ENCODE results near the gene SPIB. TPM values are rescaled to one million over a fixed set of nuclear protein-coding genes. Genes with fewer than 3 reads are reported as not detected.

The SPIB gene
- total RNA-seq, 2 donors from 2014 or later, result 0.11 to 2.6 TPM

- H3K4me3 Mint-ChIP-seq, result peak overlapping the region; percentile 74
- peak; percentile 36 for DNase-seq
- no peaks in the 10 kb centered on the region for H3K9me3 Mint-ChIP-seq
- H3K36me3 Mint-ChIP-seq (ENCODE audit: low read depth), result no peaks in the 10 kb centered on the region
- Histone ChIP-seq H3K4me3 (ENCODE audit: low read length) (no peak overlapping the region), H3K36me3 (ENCODE audit: control insufficient read depth, insufficient read depth, low read length) (no peaks in the 10 kb centered on the region), H3K27me3 (ENCODE audit: control insufficient read depth, insufficient read depth, low read length, poor library complexity, severe bottlenecking) (no peaks in the 10 kb centered on the region), H3K9me3 (ENCODE audit: control insufficient read depth, low read length) (no peaks in the 10 kb centered on the region), H3K4me1 (ENCODE audit: control insufficient read depth, insufficient read depth, low read length) (no peaks in the 10 kb centered on the region), H3K9ac (ENCODE audit: extremely low read depth, low read length, poor library complexity, severe bottlenecking) (no peak overlapping the region), H3K27ac (ENCODE audit: low read depth, low read length) (no peak overlapping the region)
- H3K4me1 Mint-ChIP-seq, result peaks cover 8% of the 10 kb centered on the region
- H3K27me3 Mint-ChIP-seq (ENCODE audit: insufficient read depth), result peaks cover 52% of the 10 kb centered on the region
- WGBS, 2 experiments (ENCODE audit: insufficient coverage in 1 of 2, insufficient read length in 1 of 2), result 92% methylated on average over 17 to 19 of the region's 19 CpGs
- H3K27ac Mint-ChIP-seq, result no peak overlapping the region
- TF ChIP-seq, protein P1, sequence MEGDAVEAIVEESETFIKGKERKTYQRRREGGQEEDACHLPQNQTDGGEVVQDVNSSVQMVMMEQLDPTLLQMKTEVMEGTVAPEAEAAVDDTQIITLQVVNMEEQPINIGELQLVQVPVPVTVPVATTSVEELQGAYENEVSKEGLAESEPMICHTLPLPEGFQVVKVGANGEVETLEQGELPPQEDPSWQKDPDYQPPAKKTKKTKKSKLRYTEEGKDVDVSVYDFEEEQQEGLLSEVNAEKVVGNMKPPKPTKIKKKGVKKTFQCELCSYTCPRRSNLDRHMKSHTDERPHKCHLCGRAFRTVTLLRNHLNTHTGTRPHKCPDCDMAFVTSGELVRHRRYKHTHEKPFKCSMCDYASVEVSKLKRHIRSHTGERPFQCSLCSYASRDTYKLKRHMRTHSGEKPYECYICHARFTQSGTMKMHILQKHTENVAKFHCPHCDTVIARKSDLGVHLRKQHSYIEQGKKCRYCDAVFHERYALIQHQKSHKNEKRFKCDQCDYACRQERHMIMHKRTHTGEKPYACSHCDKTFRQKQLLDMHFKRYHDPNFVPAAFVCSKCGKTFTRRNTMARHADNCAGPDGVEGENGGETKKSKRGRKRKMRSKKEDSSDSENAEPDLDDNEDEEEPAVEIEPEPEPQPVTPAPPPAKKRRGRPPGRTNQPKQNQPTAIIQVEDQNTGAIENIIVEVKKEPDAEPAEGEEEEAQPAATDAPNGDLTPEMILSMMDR (conservative IDR thresholded peaks at IDR 0.05), result no peak
These were observed 14.8 kb downstream of the SPIB start for GRCh38 chr19:50433201-50434180.

DNA sequence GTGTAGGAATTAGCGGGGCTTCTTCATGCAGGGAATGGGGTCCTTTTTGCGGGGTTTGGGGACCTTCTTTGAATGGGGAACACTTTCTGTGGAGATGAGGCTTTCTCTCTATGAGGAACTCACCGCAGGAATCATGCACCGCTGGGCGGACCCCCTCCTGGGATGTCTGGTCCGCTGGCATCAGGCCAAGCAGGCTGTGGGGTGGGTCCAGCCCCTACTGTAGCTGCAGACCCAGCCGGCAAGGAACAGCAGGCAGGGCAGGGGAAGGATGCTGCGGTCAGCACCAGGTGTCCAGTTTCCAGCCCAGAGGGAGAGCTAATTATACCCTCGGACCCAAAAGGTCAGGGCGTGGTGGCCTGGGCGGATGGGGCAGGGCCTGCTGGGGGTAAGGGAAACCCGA lies 15.8 kb downstream of the SPIB start:
- no peaks in the 10 kb centered on the region for H3K27me3 ChIP-seq (ENCODE audit: control insufficient read depth, insufficient read depth, low read length, poor library complexity, severe bottlenecking)
- H3K9ac ChIP-seq (ENCODE audit: extremely low read depth, low read length, poor library complexity, severe bottlenecking), result no peak overlapping the region
- Mint-ChIP-seq H3K4me3 (no peak overlapping the region), H3K9me3 (no peaks in the 10 kb centered on the region), H3K36me3 (ENCODE audit: low read depth) (no peaks in the 10 kb centered on the region), H3K27ac (no peak overlapping the region), H3K4me1 (peaks cover 8% of the 10 kb centered on the region), H3K27me3 (ENCODE audit: insufficient read depth) (peaks cover 48% of the 10 kb centered on the region)
- H3K4me3 ChIP-seq (ENCODE audit: low read length), result no peak overlapping the region
- peak; percentile 38 for DNase-seq
- H3K4me1 ChIP-seq (ENCODE audit: control insufficient read depth, insufficient read depth, low read length), result no peaks in the 10 kb centered on the region
- 67 to 80% methylated on average over 7 to 12 of the region's 12 CpGs for WGBS, 2 experiments (ENCODE audit: insufficient coverage in 1 of 2, insufficient read length in 1 of 2)
- no peaks in the 10 kb centered on the region for H3K9me3 ChIP-seq (ENCODE audit: control insufficient read depth, low read length)
- H3K27ac ChIP-seq (ENCODE audit: low read depth, low read length), result no peak overlapping the region
- TF ChIP-seq, protein P1 (conservative IDR thresholded peaks at IDR 0.05), result no peak
- no peaks in the 10 kb centered on the region for H3K36me3 ChIP-seq (ENCODE audit: control insufficient read depth, insufficient read depth, low read length)

DNA sequence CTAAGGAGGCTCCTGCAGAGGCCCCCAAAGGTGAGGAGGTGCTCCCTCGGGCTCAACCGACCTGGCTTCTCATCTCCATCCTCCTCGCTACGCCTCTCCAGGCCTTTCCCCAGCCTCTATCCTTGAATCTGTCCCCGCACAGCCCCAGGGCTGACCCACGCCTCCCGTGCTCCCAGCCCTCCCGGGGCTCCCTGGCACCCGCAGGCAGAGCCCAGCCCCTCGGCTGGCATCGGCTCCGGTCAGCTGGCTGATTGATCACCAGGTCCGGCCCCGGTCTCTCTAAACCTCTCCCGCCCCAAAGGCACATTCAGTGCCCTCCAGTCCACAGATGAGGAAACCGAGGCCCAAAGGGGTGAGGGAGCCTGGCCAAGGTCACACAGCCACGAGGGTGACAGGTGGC lies 16.5 kb downstream of the SPIB start:
- WGBS, 2 experiments (ENCODE audit: insufficient coverage in 1 of 2, insufficient read length in 1 of 2), result 92 to 95% methylated on average over 7 to 17 of the region's 17 CpGs
- H3K27me3 Mint-ChIP-seq (ENCODE audit: insufficient read depth), result peaks cover 45% of the 10 kb centered on the region
- TF ChIP-seq, protein P1 (conservative IDR thresholded peaks at IDR 0.05), result no peak

More for the DNA sequence above, 16.5 kb downstream of the SPIB start:
- Histone ChIP-seq H3K9ac (ENCODE audit: extremely low read depth, low read length, poor library complexity, severe bottlenecking) (no peak overlapping the region), H3K36me3 (ENCODE audit: control insufficient read depth, insufficient read depth, low read length) (no peaks in the 10 kb centered on the region), H3K9me3 (ENCODE audit: control insufficient read depth, low read length) (no peaks in the 10 kb centered on the region), H3K27me3 (ENCODE audit: control insufficient read depth, insufficient read depth, low read length, poor library complexity, severe bottlenecking) (no peaks in the 10 kb centered on the region), H3K4me1 (ENCODE audit: control insufficient read depth, insufficient read depth, low read length) (no peaks in the 10 kb centered on the region), H3K27ac (ENCODE audit: low read depth, low read length) (no peak overlapping the region), H3K4me3 (ENCODE audit: low read length) (no peak overlapping the region)
- H3K9me3 Mint-ChIP-seq, result no peaks in the 10 kb centered on the region
- peak; percentile 34 for DNase-seq
- H3K4me3 Mint-ChIP-seq, result no peak overlapping the region
- H3K36me3 Mint-ChIP-seq (ENCODE audit: low read depth), result no peaks in the 10 kb centered on the region
- no peak overlapping the region for H3K27ac Mint-ChIP-seq
- H3K4me1 Mint-ChIP-seq, result peaks cover 8% of the 10 kb centered on the region
